Measurements from ENCODE around the gene PRICKLE2.

GRCh38 chr3:64042952-64043351 is 182.3 kb downstream of the PRICKLE2 start:
- TF ChIP-seq TAF1 (IDR thresholded peaks at IDR 0.05; ENCODE audit: borderline replicate concordance, insufficient read depth, low read length) (no peak), POLR2AphosphoS5 (IDR thresholded peaks at IDR 0.05; ENCODE audit: low read depth, low read length) (no peak), SIN3A (IDR thresholded peaks at IDR 0.05; ENCODE audit: borderline replicate concordance, insufficient read depth, low read length) (no peak), FOXP2 (optimal IDR thresholded peaks at IDR 0.05; ENCODE audit: borderline replicate concordance, extremely low read depth, extremely low read length, insufficient read depth) (no peak)
- TF ChIP-seq, protein P1, sequence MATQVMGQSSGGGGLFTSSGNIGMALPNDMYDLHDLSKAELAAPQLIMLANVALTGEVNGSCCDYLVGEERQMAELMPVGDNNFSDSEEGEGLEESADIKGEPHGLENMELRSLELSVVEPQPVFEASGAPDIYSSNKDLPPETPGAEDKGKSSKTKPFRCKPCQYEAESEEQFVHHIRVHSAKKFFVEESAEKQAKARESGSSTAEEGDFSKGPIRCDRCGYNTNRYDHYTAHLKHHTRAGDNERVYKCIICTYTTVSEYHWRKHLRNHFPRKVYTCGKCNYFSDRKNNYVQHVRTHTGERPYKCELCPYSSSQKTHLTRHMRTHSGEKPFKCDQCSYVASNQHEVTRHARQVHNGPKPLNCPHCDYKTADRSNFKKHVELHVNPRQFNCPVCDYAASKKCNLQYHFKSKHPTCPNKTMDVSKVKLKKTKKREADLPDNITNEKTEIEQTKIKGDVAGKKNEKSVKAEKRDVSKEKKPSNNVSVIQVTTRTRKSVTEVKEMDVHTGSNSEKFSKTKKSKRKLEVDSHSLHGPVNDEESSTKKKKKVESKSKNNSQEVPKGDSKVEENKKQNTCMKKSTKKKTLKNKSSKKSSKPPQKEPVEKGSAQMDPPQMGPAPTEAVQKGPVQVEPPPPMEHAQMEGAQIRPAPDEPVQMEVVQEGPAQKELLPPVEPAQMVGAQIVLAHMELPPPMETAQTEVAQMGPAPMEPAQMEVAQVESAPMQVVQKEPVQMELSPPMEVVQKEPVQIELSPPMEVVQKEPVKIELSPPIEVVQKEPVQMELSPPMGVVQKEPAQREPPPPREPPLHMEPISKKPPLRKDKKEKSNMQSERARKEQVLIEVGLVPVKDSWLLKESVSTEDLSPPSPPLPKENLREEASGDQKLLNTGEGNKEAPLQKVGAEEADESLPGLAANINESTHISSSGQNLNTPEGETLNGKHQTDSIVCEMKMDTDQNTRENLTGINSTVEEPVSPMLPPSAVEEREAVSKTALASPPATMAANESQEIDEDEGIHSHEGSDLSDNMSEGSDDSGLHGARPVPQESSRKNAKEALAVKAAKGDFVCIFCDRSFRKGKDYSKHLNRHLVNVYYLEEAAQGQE (IDR thresholded peaks at IDR 0.05; ENCODE audit: insufficient read depth in 1 of 2, low read depth in 2 of 2, low read length in 2 of 2), result no peak

Measured in PFSK-1 (cell line).